NCI-H345 treated with DMSO at 0.1 percent for 48 hours (cell line): ENCODE results near the gene FZD4.
"Not testable (repeated sequence)": the region's sequence is repeated elsewhere in the genome, so short reads cannot be mapped to it uniquely, and the experiment has no call there.

Experiments used
- DNase-seq: peaks from one replicate; lab custom pipeline; 2025; ENCODE audit not compliant: unreplicated experiment; lab: John Stamatoyannopoulos, UW

The FZD4 gene

GRCh38 chr11:86977441-86978050 is 22.4 kb upstream of the FZD4 start:
- no peak for DNase-seq

GRCh38 chr11:86972734-86973133 is 17.5 kb upstream of the FZD4 start:
- no peak for DNase-seq

DNA sequence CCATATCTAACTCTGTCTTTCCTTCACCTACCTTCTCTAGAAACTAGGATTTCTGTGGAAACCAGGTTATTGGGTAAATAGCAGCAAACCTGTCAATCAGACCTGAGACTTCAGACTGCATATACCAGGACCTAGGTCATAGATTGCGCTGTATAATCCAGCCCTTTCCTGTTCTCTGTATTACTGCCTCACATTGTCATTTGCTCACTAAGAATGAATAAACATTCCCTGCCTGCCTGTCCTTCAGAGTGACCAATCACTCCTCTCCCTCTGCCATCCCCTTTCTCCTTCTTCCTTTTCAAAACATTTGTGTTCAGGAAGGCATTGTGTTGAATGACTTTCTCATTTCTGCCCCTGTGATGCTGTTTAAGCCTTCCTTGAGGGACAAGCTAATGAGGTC is 14.1 kb upstream of the FZD4 start:
- no peak for DNase-seq

- not testable (repeated sequence) for DNase-seq
Observed at GRCh38 chr11:86967601-86968000, 12.4 kb upstream of the FZD4 start.

DNA sequence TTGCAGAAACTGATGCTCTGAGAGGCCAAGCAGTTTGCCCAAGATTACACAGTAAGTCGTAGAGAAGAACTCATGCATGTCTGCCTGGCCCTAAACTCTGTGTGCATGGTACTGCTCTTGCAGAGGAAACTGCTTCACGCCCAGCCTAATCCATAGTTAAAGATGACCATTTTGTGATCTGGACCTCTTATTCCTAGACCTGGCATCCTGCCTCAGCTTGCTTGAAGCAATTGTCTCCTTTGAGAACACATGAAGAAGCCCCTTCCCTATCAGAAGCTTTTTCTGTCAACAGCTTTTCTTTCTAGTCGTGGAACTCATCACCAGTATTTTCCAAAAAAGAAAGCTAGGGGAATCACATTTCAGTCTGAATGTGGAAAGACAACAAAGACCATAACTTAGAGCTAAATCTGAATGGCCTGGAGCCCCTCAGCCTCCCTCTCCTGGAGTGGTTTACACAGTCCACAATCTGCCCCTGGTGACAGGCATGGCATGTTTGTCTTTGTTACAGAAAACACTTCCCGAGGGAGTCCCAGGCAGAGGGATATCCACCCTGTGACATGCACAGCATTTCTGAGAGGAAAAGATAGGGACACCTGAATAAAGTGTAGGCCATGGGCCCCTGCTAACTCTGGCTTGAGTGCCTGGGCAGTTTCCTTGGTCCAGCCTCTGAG is 2.9 kb upstream of the FZD4 start:
- DNase-seq, result no peak

DNA sequence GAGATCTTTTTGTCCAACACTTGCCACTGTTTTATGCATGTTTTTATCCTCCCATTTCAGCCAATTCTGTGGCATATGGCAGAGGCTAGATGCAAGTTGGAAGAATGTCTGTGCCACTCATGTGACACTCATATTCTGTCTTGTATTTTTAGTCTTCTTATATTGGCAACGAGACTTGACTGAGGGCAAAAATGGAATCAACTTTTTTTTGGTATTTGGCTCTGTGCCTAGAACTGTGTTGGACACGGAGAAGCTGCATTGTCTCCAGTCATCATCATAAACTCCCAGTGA is 1.7 kb upstream of the FZD4 start:
- DNase-seq, result no peak

DNA sequence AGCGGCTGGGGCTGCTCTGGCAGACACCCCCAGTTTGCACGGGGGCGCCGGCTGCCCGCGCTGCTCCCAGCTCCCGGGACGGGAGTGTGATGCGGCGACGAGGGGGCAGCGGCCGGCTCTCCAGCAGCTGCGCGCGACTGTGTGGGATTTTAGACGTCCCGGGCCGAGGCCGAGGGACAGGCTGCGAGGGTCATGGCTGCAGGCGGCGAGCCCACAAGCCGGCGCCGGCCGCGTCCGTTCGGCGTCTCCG is 159 bp downstream of the FZD4 start:
- DNase-seq, result no peak

DNA sequence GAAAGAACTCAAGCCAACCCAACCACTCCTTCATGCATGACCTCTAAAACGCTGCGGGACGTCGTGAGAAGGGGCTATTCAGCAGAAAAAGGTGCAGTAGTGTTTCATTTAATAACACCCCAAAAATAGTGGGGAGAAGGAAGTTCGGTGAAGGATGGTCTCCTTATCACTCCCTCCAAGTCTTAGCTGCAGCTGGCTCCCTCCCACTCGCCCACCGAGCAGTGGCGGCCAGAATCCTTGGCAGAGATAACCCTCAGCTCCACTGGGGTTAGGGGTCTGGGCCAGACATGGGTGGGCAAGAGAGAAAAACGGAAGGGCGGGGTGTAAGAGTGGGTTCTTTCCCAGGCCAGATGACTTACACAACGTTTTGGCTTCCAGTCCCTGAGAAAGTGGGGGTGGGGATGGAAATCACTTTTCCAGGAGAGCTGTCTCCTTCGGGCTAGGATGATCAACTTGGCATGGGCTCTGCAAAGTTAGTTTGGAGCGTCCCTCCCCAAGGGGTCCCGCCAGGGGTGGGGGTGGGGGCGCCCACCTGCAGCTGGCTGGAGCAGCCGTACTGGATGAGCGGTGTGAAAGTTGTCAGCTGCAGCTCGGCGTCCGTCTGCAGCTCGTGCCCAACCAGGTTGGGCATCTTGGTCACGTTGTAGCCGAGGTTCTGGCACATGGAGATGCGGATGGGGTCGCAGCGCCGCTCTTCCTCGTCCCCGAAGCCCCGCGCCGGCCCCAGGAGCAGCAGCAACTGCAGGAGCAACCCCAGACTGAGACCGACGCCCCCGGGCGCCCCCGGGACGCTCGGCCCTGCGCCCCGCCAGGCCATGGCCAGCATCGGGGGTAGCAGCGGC is 705 bp downstream of the FZD4 start:
- DNase-seq, result no peak

- DNase-seq, result no peak
Observed at GRCh38 chr11:86952221-86952875, 2.8 kb downstream of the FZD4 start.

DNA sequence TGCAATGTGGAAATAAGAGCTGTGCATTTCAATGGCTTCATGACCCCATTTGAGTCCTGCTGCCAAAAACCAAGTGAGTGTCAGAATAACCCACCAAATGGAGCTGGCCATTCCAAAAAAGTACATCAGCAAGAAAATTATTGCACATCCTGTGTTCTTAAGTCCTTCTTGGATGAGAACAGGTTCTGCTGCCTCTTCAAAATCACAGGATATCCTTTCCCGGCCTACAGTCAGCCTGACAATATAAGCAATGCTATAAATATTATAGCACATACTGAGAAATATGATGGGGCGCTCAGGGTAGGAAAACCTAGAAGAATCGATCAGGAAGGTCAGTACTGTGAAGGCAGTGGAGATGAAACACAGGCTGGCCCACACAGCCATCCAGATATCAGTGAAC is 3.5 kb downstream of the FZD4 start:
- no peak for DNase-seq

- no peak for DNase-seq
Observed at GRCh38 chr11:86950661-86950995, 4.6 kb downstream of the FZD4 start.

DNA sequence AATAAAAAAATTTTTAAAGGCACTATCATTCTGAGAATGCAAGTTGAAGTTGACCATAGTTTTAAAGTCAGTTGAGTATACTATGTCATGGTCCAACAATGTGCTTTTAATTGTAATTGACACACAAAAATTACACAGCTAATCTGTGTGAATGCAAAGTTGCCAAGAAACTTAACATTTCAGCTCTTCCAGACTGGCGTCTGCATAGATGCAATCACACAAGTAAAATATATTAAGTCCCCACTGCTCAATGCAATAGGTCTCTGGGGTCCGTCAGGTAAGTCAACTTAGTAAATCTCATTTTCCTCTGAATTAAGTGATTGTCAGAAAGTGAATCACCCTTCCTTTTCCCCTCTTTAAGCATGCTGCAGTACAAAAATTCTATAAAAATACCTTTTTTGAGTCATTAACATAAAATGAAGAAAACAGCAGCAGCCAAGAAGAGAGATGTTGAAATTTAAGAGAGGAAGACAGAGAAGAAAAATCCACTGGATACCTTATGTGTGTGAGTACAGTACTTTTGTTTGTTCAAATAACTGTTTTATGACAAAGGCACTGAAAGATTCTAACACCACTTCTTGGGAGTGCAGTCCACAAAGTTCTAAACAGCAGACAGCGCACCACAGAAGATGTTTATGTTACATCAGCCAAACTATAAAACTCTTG is 5.1 kb downstream of the FZD4 start:
- DNase-seq, result no peak

DNA sequence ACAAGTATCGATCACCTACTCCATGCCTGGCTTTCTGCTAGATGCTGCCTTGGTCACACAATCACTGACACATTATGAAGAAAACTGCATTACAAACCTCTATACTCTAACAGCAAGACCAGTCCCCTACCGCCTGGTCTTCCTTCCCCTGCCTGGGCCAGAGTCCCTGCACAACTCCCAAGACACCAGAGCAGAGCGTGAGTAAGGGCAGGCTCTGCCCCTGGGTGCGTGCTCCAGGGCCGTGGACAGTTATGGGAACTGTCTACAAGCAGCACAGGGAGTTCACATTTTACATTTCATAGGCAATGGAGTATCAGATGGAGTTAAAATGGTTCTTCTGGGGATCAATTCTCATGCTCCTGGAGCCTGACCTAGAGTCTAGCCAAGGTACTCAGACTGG is 6.5 kb downstream of the FZD4 start:
- no peak for DNase-seq

DNA sequence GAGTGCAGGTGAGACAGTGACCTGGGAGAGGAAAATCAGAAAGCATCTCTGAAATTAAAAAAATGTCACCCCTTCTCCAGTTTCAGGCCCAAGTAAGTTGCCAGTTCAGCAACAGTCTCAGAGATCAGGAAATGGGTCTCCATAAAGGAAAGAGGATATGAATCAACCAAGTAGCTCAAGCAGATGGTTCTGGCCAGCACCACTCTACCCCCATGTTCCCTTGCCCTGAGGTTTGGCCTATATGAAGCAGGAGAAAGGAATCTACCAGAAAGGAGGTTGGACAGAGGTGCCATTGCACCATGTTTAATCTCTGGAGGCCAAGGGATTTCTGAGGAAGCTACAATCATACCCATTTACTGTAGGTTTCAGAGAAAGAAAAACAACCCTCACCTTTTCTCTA is 7.7 kb downstream of the FZD4 start:
- DNase-seq, result no peak

DNA sequence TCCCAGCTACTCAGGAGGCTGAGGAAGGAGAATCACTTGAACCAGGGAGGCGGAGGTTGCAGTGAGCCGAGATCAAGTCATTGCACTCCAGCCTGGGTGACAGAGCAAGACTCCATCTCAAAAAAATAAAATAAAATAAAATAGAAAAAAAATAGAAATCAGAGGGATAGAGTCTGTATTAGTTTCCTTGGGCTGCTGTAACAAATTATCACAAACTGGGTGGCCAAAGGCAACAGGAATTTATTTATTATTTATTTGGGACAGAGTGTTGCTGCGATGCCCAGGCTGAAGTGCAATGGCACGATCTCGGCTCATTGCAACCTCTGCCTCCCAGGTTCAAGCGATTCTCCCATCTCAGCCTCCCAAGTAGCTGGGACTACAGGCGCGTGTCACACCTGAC is 11.7 kb downstream of the FZD4 start:
- DNase-seq, result not testable (repeated sequence)

GRCh38 chr11:86941871-86942599 is 13.2 kb downstream of the FZD4 start:
- no peak for DNase-seq

DNA sequence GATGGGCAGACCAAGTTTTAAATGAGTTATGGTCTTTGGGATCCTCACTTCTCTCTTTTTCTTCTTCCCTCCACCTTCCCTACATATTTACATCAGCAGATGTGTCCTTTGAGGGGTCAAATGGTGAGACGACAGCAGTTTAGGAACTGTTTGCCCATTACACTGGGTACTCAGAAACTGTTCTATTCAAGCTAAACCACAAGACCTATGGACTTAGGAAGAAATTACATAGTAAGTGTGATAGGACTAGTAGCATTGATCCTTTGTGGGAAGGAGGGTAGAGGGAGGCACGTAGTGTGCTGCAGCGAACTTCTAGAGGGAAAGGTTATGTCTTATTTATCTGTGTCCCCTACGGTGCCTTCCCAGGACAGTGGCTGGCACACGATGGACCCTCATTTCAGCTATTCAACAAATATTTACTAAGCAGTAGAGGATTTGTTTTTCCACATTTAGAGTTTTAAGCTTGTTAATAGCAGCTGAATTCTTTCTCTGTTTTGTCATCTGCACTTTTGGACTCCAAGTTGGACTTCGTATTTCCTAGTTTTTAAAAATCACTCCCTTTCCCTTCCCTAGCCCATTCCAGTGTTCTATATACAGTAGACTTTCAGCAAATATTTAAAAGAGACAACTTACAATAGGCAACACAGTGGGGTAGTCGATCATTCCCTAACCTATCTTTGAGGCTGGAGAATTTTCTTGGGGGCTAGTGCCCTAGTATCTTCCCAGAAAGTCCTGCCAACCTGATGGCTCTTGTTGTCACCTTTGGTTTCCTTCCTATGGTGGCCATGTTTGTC is 13.9 kb downstream of the FZD4 start:
- DNase-seq, result no peak

- DNase-seq, result no peak
Observed at GRCh38 chr11:86940122-86940777, 14.9 kb downstream of the FZD4 start.

GRCh38 chr11:86938900-86939880 is 16.0 kb downstream of the FZD4 start:
- peak; percentile 51 for DNase-seq
